HG02852 (cell line): ENCODE results near the gene ZFPL1.
"Not testable (repeated sequence)": the region's sequence is repeated elsewhere in the genome, so short reads cannot be mapped to it uniquely, and the experiment has no call there.

Experiments used
- ATAC-seq: cut with Tn5 transposase; IDR thresholded peaks from one replicate; pipeline ENCODE4 v1.9.1; 2021; ENCODE audit warnings: mild to moderate bottlenecking, moderate library complexity; ENCODE audit not compliant: unreplicated experiment

ZFPL1 gene

DNA sequence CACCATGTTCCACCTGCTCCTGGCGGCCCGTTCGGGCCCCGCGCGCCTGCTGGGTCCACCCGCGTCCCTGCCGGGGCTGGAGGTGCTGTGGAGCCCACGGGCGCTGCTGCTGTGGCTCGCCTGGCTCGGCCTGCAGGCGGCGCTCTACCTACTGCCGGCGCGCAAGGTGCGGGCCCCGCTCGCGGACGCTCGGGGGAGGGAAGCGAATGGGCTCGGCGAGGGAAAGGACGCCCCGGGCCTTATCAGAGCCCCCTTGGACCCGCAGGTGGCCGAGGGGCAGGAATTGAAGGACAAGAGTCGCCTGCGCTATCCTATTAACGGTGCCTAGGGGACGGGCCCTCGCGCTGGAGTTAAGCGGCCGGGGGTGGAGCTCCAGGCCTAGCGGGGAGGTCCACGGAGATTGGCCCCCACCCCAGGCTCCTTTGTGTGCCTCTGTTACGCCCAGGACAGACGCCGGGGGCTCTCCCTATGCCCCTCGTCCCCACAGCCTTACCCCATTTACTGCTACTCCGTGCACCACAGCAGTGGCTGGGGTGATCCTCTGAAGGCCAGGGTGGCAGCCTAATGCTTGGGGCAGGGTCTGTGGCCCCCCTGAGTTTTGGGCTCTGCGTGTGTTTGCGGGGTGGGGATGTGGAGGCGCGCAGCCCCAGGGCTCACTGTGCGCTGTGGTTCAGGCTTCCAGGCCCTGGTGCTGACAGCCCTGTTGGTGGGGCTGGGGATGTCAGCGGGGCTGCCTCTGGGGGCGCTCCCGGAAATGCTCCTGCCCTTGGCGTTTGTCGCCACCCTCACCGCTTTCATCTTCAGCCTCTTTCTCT lies 28.7 kb downstream of the ZFPL1 start:
- ATAC-seq, result no peak

DNA sequence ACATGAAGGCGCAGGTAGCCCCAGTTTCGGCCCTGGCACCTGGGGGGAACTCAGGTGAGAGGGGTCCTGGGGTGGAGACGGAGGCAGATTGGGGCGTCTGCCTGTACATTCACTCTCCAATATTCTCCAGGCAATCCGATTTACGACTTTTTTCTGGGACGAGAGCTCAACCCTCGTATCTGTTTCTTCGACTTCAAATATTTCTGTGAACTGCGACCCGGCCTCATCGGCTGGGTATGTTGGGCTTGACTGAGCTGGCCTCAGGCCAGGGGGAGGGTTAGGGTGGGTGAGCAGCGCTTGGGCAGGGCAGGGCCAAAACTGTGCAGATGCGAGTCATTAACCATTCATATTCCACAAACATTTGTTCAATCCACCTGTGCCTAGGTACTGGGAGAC lies 29.3 kb downstream of the ZFPL1 start:
- no peak for ATAC-seq

DNA sequence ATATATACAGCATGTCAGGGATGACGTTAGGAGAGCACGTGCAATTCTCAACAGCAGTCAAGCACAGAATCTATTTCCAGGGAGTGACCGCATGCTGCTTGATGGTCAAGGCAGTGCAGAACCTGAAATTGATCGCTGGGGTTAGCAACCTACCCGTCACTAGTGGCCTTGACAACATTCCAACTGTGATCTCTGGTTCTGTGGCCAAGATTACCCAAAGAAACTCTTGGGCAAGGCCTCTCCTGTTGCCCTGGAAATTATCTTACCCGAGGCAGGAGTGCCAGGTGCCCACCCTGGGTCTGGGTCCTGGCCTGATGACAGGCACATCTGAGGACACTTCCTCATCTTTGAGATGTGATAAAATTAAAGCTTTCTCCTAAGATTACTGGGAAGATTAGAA lies 29.8 kb downstream of the ZFPL1 start:
- no peak for ATAC-seq

DNA sequence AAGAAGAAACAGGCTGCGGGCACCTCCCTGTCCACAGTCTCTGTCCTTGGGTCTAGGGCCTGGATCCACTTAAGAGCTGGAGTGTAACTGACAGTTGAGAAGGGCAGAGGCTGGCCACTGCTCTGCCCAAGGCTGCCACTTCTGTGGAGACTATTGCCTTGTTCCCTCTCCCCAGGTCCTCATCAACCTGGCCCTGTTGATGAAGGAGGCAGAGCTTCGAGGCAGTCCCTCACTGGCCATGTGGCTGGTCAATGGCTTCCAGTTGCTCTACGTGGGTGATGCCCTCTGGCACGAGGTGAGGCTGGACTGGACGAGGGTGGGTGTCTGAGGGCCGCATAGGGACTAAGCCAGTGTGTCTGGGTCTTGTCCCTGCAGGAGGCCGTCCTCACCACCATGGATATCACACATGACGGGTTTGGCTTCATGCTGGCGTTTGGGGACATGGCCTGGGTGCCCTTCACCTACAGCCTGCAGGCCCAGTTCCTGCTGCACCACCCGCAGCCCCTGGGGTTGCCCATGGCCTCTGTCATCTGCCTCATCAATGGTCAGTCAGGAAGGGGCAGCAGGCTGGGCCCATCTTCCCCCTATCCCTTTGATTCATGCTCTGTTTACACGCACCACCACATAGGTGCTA lies 30.6 kb downstream of the ZFPL1 start:
- no peak for ATAC-seq

DNA sequence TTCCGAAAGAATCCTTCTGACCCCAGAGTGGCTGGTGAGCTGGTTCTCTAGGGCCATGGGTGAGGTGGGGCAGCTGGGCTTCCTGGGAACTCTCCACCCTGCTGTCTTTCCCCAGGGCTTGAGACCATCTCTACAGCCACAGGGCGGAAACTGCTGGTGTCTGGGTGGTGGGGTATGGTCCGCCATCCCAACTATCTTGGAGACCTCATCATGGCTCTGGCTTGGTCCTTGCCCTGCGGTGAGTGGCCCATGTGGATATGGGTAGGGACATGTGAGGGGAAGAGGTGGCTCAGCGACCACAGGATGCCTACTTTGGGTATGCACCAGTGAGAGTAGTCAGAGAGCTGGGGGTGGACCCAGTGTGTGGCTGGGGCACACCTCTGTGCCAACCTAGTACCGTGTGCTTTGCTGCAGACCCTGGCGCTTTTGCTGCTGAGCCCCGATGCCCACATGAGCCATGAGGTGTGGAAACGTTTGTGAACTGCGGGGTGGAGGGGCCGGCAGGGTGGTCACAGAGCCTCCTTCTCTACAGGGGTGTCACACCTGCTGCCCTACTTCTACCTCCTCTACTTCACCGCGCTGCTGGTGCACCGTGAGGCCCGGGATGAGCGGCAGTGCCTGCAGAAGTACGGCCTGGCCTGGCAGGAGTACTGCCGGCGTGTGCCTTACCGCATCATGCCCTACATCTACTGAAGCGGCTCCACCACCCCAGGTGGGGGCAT lies 31.5 kb downstream of the ZFPL1 start:
- no peak for ATAC-seq

DNA sequence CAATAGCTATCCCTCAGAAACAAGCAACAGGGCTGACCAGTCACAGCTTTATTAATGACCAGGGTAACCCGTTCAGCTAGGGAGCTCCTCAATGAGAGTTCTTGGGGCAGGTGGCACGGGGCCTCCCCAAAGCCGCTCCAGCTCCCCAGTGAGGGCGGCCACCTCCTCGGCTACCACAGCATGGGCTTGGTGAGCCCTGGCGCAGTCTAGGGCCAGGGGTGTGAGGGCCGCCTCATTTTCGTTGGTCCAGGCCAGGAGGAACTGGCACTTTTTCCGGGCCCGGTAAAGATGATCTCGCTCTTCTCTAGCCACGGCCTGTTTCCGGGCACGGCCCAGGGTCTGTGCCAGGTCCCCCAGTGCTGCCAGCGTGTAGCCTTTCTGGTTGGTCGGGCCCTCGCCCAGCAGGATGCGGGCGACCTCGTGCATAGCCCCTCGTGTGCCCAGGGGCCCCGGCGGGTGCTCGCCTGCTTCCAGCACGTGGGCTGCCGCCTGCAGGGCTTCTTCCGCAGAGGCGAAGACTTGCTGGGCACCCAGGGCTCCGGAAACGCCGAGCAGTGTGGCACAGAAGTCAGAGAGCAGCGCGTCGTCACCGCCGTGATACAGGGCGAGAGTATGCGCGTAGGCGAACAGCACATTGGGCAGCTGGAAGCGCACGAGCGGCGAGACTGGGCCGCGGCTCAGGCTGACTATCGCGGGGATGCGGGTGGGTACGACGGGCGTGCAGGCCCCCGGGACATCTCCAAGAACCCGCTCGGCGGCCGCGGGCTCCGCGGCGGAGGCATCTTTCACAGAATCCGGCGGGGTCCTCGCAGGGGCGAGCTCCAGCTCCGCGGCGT lies 32.6 kb downstream of the ZFPL1 start:
- no peak for ATAC-seq

DNA sequence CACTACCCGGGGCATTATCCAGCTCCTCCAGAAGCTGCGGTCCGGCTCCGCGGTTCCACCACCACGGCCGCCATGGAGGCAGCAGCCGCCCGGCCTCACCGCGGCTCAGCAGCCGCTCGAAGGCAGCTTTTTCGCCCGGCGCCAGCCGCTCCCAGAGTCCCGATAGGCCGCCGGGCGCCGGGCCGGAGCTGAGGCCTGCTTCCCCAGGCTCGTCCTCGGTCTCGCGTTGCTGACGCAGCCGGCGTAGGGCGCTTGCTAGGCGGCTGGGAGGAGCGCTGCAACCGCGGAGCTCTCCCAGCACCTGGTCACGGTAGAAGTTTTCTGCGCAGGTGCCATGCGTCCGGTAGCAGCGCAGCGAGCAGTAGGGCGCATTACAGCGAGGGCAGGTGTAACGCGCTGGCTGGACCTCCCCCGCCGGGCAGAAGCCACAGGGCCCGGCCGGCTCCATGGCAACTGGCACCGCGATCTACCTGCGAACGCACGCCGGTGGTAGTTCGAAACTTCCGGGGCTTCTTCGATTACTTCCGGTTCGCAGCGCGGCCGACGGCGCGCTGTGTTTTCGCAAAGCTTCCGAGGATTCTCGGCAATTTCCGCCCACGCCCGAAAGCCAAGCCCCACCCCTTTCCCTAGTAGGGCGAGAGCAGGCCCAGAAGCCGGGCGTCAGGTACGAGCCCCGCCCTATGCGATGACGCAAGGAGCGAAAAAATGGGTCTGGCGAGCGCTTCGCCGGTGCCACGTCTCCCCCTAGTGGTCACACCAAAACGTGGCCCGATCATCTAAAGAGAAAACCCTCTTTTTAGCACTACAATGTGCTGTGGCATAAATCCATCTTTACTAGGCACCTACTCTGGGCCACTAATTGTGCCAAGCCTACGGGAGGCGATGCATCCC lies 33.4 kb downstream of the ZFPL1 start, which contains the start of gene ZNHIT2:
Gene ZNHIT2 (minus strand): TSS at position 496 of the 891 bp plus-strand sequence. CDS start 48 bp downstream, at position 448.
- peak; percentile 53 for ATAC-seq

DNA sequence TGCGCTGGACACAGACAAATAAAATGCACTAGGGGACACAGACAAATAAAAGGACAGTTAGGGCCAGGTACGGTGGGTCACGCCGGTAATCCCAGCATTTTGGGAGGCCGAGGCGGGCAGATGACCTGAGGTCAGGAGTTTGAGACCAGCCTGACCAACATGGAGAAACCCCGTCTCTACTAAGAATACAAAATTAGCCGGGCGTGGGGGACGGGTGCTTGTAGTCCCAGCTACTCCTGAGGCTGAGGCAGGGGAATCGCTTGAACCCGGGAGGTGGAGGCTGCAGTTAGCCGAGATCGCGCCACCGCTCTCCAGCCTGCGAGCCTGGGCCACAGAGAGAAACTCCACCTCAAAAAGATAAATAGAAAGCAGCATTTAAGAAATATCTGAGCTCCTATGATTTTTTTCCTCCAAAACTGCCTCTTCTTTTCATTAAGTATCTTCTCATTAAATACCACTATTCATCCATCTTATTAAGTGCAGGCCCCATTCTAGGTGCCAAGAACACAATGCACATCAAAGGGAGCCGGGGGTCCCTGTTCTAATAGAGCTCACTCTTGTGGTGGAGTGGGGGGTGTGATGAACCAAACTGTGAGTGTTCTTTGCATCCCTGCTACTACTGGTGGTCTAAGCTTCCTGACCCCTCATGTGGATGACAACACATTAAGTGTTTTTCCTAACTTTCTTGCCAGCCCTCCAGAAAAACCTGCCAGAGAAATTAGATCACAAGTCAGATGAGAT lies 34.2 kb downstream of the ZFPL1 start:
- no peak for ATAC-seq

DNA sequence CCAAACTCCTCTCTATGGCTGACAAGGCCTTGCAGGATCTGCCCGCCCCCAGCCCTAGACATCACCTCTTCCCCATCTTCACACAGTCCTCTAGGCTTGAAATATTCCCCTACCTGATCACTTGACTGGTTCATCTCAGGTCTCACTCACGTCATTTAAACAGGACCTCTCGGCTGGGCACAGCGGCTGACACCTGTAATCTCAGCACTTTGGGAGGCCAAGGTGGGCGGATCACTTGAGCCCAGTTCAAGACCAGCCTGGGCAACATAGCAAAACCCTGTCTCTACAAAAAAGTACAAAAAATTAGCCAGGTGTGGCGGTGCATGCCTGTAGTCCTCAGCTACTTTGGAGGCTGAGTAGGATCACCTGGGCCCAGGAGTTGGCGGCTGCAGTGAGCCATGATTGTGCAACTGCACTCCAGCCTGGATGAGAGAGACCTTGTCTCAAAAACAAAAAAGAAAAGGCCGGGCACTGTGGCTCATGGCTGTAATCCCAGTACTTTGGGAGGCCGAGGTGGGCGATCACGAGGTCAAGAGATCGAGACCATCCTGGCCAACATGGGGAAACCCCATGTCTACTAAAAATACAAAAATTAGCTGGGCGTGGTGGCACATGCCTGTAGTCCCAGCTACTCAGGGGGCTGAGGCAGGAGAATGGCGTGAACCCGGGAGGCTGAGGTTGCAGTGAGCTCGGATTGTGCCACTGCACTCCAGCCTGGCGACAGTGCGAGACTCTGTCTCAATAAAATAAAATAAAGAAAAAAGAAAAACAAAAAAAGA lies 35.1 kb downstream of the ZFPL1 start:
- ATAC-seq, result not testable (repeated sequence)

DNA sequence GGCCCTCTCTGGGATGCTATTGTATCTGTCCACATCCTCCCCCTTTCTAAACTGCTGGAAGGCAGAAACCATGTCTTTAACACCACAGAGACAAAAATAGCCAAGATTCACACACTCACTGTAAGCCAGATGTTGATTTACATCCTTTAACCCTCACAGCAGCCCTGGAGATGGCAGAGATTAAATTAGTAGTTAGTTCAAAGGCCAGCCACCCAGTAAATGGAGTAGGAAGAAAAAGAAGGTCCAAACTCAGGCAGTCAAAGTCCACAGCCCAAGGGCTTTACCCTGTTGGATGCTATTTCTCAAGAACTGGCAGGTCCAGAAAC lies 35.6 kb downstream of the ZFPL1 start:
- ATAC-seq, result no peak

DNA sequence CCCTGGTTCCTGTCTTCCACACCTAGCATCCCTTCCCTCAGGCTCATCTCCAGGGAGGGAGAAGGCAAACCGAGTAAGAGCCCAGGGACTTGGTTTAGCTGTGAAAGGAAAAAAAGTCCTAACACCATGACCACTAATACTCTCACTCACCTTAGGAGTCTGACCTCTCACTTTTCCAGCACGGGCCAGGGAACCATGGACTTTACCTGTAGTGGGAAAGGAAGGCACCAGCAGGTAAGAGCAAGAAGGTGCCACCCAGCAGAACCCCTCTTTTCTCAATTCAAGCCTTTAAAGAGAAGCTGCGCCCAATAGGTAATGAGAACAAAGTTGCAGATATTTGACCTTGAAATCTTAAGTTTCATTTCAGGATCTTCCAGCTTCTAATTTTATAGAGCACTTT lies 36.8 kb downstream of the ZFPL1 start:
- ATAC-seq, result no peak

DNA sequence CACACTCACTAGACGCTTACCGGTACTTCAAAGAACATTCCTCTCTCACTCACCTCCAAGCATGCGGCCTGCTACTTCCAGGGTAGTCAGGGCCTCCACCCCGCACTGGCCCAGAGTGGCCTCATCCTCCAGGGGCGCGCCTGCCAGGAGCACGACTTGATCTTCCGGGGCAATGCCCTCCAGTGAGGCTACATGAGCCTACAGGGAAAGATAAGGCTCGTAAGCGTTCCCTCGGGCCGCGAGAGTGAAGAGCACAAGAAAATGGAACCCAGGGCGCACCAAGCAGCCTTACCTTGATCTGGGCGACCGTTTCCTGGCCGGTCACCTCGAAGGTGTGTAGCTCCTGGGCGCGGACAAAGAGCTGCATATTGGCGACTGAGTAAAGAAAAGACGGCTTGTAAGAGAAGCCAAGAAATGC lies 37.4 kb downstream of the ZFPL1 start:
- no peak for ATAC-seq

DNA sequence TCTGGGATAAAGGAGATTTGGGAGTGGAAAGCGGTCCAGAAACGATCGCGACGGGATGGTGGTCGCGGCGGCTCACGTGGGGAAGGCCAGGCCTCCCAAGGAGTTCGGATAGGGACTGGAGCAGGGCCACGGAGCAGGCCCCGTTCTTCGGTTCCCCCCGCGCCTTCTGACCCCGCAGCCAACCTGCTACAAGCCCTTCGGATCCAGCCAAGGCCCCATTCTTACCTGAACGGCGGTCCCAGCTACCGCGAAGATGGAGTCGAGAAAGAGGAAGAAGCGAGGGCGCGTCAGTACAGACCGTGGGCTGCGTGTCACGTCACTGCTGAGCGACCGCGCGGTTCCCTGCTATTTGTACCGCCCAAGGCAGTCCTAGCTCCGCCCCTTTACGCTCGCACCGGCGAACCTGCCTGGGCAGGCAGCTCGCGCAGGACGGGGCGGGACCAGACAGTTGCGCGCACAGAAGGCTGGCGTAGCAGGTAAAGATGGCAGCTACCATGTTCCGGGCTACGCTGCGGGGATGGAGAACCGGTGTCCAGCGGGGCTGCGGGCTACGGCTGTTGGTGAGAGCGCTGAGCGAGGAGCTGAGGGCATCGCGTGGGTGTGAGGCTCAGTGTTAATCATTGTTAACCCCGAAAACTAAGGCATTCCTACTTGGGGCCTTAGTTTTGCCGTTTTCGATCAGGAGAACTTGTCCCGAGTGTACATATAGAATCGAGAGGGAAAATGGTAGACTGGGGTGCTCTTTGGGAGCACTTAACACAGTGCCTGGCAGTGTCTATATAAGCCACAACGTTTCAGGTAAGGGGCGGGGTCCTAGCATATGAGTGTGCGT lies 38.1 kb downstream of the ZFPL1 start, which contains the start of the genes FAU and MRPL49:
Gene FAU (minus strand): TSS at position 270 of the 832 bp plus-strand sequence. CDS start 321 bp downstream, outside the sequence.
Gene MRPL49 (plus strand): TSS at position 457 of the 832 bp plus-strand sequence. CDS start 26 bp downstream, at position 483.
- peak; percentile 64 for ATAC-seq

DNA sequence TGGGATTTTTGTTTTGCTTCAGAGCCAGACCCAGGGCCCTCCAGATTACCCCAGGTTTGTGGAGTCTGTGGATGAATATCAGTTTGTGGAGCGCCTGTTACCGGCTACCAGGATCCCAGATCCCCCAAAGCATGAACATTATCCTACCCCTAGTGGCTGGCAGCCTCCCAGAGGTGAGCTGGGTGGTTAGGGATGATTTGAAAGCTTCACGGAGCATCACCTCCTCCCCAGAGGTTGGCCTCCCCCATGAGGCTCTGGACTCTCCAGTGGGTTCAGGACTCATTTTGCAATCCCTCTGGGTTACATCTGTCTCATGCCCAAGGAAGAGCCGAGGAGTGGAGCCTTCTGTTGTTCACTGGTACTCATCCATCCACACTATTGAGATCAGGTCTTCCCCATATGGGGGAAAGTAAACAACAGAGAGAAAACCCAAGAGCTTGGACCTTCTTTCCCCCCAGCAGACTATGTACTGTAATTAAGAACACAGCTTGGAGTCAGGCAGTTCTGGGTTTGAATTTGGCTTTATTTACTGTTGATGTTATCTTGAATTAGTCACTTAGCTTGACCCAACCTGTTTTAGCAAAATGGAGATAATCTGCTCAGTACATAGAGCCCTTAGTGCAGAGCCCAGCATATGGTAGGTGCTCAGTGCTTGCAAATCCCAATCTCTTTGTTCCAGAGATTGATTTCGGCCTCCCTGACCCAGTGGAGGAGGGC lies 40.6 kb downstream of the ZFPL1 start:
- ATAC-seq, result no peak

DNA sequence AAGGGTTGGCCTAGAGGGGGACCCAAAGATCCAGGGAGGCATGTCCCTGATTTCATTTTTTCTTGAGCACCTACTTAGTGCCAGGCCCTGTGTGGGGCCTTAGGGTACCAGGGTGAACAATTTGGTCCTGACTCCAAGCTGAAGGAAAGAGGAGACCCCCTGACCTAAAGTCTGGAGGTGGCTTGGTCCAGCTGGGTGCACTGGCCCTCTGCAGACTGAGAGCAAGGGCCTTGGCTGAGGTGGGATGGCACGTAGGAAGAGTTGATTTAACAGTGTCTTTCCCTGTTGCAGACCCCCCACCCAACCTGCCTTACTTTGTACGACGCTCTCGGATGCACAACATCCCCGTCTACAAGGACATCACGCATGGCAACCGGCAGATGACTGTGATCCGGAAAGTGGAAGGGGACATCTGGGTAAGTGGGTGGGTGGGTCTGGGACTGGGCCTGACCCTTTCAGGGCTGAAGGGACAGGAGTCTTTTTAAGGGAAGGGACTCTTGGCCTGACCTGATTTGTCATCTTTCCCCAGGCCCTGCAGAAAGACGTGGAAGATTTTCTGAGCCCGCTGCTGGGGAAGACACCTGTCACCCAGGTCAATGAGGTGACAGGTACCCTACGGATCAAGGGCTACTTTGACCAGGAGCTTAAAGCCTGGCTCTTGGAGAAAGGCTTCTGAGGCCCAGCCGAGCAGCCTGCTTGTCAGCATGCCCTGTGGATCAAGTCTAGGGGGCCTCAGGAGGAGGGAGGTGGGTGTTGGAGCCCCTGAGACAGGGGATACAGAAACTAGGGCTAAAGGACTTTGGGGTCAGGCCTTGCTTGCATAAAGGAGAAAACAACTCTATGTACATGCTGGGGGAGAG lies 41.4 kb downstream of the ZFPL1 start:
- ATAC-seq, result no peak
